Caco-2 (cell line): ENCODE results near the gene MSMO1. TPM values are rescaled to one million over a fixed set of nuclear protein-coding genes. Genes with fewer than 3 reads are reported as not detected.

Experiments used
- BruUV-seq: library from RNA; stranded (reverse); fragments of 400-500 nt; replicated peaks from 2 replicates; lab custom pipeline; 2021; lab: Mats Ljungman, UMichigan
- CTCF ChIA-PET: fragments of 300-600 bp; sonication (Branson Sonifier 250); formaldehyde crosslinking; loops from one replicate; lab custom pipeline; 2022; ENCODE audit warnings: antibody characterized with exemption; lab: Charles Lee
- POLR2A ChIA-PET: fragments of 300-600 bp; sonication (Branson Sonifier 250); formaldehyde crosslinking; loops from one replicate; lab custom pipeline; 2022; ENCODE audit warnings: antibody characterized with exemption; lab: Charles Lee
- DNase-seq, 2 experiments: peaks; one replicate each; pipeline versions ENCODE4 v3.0.0 to v3.0.0-alpha.2; 2020 to 2022
- H3K27me3 ChIP-seq: replicated peaks from 2 replicates; pipeline ENCODE4 v1.6.0; 2011; ENCODE audit warnings: low read length; ENCODE audit not compliant: control insufficient read depth, insufficient read depth
- H3K36me3 ChIP-seq: 2 replicates; pipeline ENCODE4 v1.5.1; 2011; ENCODE audit warnings: low read length; ENCODE audit not compliant: control insufficient read depth, insufficient read depth
- H3K4me1 ChIP-seq: fragments of 250-450 bp; sonication (Bioruptor Pico); 2 replicates; pipeline ENCODE4 v1.5.1; 2020; ENCODE audit warnings: mild to moderate bottlenecking
- H3K4me3 ChIP-seq: 2 replicates; pipeline ENCODE4 v1.5.1; 2011; ENCODE audit warnings: low read depth, mild to moderate bottlenecking, control low read depth, low read length
- H3K9me3 ChIP-seq: fragments of 250-450 bp; sonication (Bioruptor Pico); 2 replicates; pipeline ENCODE4 v1.5.1; 2020; ENCODE audit warnings: mild to moderate bottlenecking, moderate library complexity
- H3K27ac Mint-ChIP-seq: one replicate; pipeline ENCODE4 v1.8.0; 2022; ENCODE audit warnings: mixed read lengths; ENCODE audit not compliant: unreplicated experiment
- H3K27me3 Mint-ChIP-seq: one replicate; pipeline ENCODE4 v1.8.0; 2022; ENCODE audit warnings: mixed read lengths; ENCODE audit not compliant: insufficient read depth, unreplicated experiment
- H3K36me3 Mint-ChIP-seq: one replicate; pipeline ENCODE4 v1.8.0; 2022; ENCODE audit warnings: mild to moderate bottlenecking, mixed read lengths; ENCODE audit not compliant: insufficient read depth, unreplicated experiment
- H3K4me1 Mint-ChIP-seq: one replicate; pipeline ENCODE4 v1.8.0; 2022; ENCODE audit warnings: low read depth, mixed read lengths; ENCODE audit not compliant: unreplicated experiment
- H3K4me3 Mint-ChIP-seq: one replicate; pipeline ENCODE4 v1.8.0; 2022; ENCODE audit warnings: mild to moderate bottlenecking, moderate library complexity, mixed read lengths; ENCODE audit not compliant: unreplicated experiment
- H3K9me3 Mint-ChIP-seq: one replicate; pipeline ENCODE4 v1.8.0; 2022; ENCODE audit warnings: mixed read lengths; ENCODE audit not compliant: unreplicated experiment
- intact Hi-C: fragments of 100-400 bp; cut with micrococcal nuclease; formaldehyde crosslinking; loops from one replicate; pipeline ENCODE4 v1.10.0; 2022; ENCODE audit not compliant: unreplicated experiment
- microRNA-seq: library from miRNA; unstranded; fragments of <30 nt; microRNA quantifications from one replicate; pipeline ENCODE4 v1.2.0, GENCODE V29; 2022
- total RNA-seq: library from RNA; stranded (reverse); gene quantifications from 2 replicates; pipeline ENCODE4 v1.2.3, GENCODE V29; 2022
- TF ChIP-seq, protein P1 (sequence below), 2 experiments: fragments of 200-600 bp in 1 of 2; IDR thresholded peaks; 1 replicate in 1 of 2; 2 replicates in 1 of 2; pipeline versions ENCODE4 v1.5.1 to v1.8.0; 2011 to 2022; ENCODE audit warnings: antibody characterized with exemption in 1 of 2, control low read depth in 1 of 2, inconsistent platforms in 1 of 2, low read depth in 1 of 2, low read length in 1 of 2, mild to moderate bottlenecking in 1 of 2, moderate library complexity in 1 of 2; ENCODE audit not compliant: insufficient read depth in 1 of 2, severe bottlenecking in 1 of 2, unreplicated experiment in 1 of 2

MSMO1 gene
- total RNA-seq, 1 experiment from 2014 or later = 91.1 TPM

DNA sequence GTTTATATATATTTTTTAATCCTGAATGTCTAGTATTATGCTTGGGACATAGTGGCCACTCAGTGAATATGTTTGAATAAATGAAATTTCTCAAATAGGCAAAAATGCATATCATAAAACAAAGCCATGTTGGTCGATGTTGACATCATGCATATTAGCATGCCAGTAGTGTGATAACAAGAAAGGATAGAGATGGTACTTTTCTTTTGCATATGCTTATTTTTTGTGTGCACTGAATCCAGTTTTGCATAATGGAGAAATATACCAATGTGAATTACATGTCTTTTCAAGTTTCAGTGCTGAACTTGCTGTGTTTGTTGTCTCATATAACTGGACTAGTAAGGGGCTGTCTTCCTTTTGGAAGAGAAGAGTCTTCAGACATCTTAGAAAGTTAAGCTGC, 58.9 kb downstream of the MSMO1 start:
- ChIA-PET POLR2A (no interaction called here), CTCF (no interaction called here)
- Mint-ChIP-seq H3K27me3 (peaks cover 6% of the 10 kb centered on the region), H3K4me3 (no peak overlapping the region), H3K9me3 (no peaks in the 10 kb centered on the region), H3K4me1 (peaks cover 7% of the 10 kb centered on the region), H3K27ac (no peak overlapping the region), H3K36me3 (no peaks in the 10 kb centered on the region)
- no peaks in the 10 kb centered on the region; the same call in 1 of the 2 replicates for H3K36me3 ChIP-seq
- intact Hi-C loops = no loop called here
- no peak overlapping the region for H3K4me3 ChIP-seq
- no peaks in the 10 kb centered on the region for H3K4me1 ChIP-seq
- no peaks in the 10 kb centered on the region for H3K27me3 ChIP-seq
- DNase-seq = no peak
- no TSS peak for BruUV-seq
- no peaks in the 10 kb centered on the region for H3K9me3 ChIP-seq
- TF ChIP-seq, protein P1, sequence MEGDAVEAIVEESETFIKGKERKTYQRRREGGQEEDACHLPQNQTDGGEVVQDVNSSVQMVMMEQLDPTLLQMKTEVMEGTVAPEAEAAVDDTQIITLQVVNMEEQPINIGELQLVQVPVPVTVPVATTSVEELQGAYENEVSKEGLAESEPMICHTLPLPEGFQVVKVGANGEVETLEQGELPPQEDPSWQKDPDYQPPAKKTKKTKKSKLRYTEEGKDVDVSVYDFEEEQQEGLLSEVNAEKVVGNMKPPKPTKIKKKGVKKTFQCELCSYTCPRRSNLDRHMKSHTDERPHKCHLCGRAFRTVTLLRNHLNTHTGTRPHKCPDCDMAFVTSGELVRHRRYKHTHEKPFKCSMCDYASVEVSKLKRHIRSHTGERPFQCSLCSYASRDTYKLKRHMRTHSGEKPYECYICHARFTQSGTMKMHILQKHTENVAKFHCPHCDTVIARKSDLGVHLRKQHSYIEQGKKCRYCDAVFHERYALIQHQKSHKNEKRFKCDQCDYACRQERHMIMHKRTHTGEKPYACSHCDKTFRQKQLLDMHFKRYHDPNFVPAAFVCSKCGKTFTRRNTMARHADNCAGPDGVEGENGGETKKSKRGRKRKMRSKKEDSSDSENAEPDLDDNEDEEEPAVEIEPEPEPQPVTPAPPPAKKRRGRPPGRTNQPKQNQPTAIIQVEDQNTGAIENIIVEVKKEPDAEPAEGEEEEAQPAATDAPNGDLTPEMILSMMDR (IDR thresholded peaks at IDR 0.05; ENCODE audit: insufficient read depth in 1 of 2, low read depth in 1 of 2, low read length in 1 of 2, severe bottlenecking in 1 of 2, unreplicated experiment in 1 of 2) = no peak

DNA sequence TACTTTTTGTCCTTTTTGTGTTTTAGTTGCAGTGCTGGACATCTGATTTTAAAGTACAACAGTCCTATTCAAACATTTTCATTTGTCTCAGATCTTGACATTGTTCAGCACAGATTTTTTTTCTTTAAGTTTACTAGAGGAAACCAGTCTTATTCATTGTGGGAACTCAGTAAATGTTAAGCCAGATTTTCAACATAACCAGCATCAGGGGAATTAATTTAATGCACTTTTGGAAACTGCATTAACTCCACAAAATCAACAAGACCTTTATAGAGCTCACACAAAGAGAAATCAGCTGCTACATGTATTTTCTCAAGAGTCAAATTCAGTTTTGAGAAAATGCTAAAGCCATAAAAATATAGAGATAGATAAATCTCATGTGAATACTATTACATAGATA, 61.3 kb downstream of the MSMO1 start:
- no peaks in the 10 kb centered on the region for H3K4me1 Mint-ChIP-seq

More for the DNA sequence above, 61.3 kb downstream of the MSMO1 start:
- ChIA-PET CTCF (no interaction called here), POLR2A (no interaction called here)
- no peaks in the 10 kb centered on the region for H3K36me3 ChIP-seq
- H3K9me3 ChIP-seq = no peaks in the 10 kb centered on the region
- no peaks in the 10 kb centered on the region for H3K27me3 ChIP-seq
- Mint-ChIP-seq H3K9me3 (no peaks in the 10 kb centered on the region), H3K4me3 (no peak overlapping the region), H3K36me3 (no peaks in the 10 kb centered on the region), H3K27ac (no peak overlapping the region), H3K27me3 (peaks cover 4% of the 10 kb centered on the region)
- intact Hi-C loops = no loop called here
- BruUV-seq = no TSS peak
- no peak for DNase-seq
- TF ChIP-seq, protein P1 (IDR thresholded peaks at IDR 0.05; ENCODE audit: insufficient read depth in 1 of 2, low read depth in 1 of 2, low read length in 1 of 2, severe bottlenecking in 1 of 2, unreplicated experiment in 1 of 2) = no peak
- no peaks in the 10 kb centered on the region for H3K4me1 ChIP-seq
- no peak overlapping the region for H3K4me3 ChIP-seq

Small RNAs within 50 kb of the gene (microRNA-seq; reads per million reads assigned to microRNA genes)
- gene MIR578 = not detected

Other genes starting within 250 kb of the MSMO1 start
- gene TMEM192, start 214.8 kb upstream of the MSMO1 start, total RNA-seq = 18.6 and 19.4 TPM in 2 replicates
- gene KLHL2, start 120.1 kb upstream of the MSMO1 start, total RNA-seq = 14.5 and 15.9 TPM in 2 replicates
- gene CPE, start 51.3 kb downstream of the MSMO1 start, total RNA-seq = 4.6 and 5.9 TPM in 2 replicates